MM.1S (cell line): Measurements from ENCODE around the gene ZDHHC11B.

Experiments
- CTCF ChIP-seq: fragments of 300-600 bp; sonication (generic); IDR thresholded peaks from 2 replicates; pipeline ENCODE4 v1.5.1; 2016; ENCODE audit warnings: antibody characterized with exemption, low read length, mixed read lengths
- EZH2phosphoT487 ChIP-seq: fragments of 300-600 bp; sonication (generic); IDR thresholded peaks from 2 replicates; pipeline ENCODE4 v1.6.1; 2018; ENCODE audit warnings: antibody characterized with exemption, low read length

- TF ChIP-seq CTCF (no peak), EZH2phosphoT487 (no peak)
Measured at GRCh38 chr5:674630-675011, 109.9 kb downstream of the ZDHHC11B start.
